KOPT-K1 (cell line): Measurements from ENCODE around the gene CES2.
"Not testable (repeated sequence)": the region's sequence is repeated elsewhere in the genome, so short reads cannot be mapped to it uniquely, and the experiment has no call there.

Experiments
- H3K27ac ChIP-seq: fragments of 200-600 bp; sonication (generic); 2 replicates; pipeline ENCODE4 v1.5.1; 2016; ENCODE audit warnings: antibody characterized with exemption, mild to moderate bottlenecking, low read depth, low read length; ENCODE audit not compliant: poor library complexity, severe bottlenecking
- H3K36me3 ChIP-seq: fragments of 200-600 bp; sonication (generic); 2 replicates; pipeline ENCODE4 v1.5.1; 2017; ENCODE audit warnings: antibody characterized with exemption, mild to moderate bottlenecking, low read length, moderate library complexity; ENCODE audit not compliant: insufficient read depth
- H3K9me3 ChIP-seq: fragments of 200-600 bp; sonication (generic); 2 replicates; pipeline ENCODE4 v1.5.1; 2017; ENCODE audit warnings: antibody characterized with exemption, low read length, mild to moderate bottlenecking; ENCODE audit not compliant: insufficient read depth, poor library complexity, severe bottlenecking

CES2 gene

DNA sequence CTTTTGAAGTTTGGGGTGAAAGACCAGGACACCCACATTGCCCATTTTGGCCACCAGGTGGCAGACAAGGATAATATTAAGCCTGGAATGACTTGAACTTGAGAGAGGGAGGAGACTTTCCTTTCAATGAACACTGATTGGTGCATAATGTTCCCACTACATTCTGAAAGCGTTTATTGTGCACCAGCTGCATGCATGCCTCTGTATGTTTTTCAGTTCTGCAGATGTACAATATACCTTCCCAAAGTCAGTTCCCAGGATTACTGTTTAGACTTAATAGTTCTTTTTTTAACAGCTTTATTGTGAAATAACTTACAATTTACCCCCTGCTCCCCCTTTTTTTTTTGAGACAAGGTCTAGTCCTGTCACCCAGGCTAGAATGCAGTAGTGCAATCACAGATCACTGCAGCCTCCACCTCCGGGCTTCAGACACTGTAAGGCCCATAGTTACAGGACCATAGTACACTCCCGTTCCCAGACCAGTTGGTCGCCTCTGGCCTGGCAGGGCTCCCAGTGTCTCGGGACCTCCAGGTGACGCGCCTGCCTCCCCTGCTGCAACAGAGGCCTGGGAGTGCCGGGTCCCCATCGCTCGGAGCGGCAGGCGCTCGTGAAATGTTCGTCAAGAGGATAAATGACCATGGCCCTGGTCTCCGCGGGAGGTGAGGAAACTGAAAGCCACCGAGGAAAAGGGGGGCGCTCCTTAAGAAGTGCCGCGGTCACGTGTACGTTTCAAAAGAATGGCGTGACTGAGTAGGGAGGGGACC, 12.2 kb downstream of the CES2 start:
- no peaks in the 10 kb centered on the region for H3K9me3 ChIP-seq
- no peak overlapping the region for H3K27ac ChIP-seq
- H3K36me3 ChIP-seq = peaks cover 16% of the 10 kb centered on the region; the same call in 1 of the 2 replicates

DNA sequence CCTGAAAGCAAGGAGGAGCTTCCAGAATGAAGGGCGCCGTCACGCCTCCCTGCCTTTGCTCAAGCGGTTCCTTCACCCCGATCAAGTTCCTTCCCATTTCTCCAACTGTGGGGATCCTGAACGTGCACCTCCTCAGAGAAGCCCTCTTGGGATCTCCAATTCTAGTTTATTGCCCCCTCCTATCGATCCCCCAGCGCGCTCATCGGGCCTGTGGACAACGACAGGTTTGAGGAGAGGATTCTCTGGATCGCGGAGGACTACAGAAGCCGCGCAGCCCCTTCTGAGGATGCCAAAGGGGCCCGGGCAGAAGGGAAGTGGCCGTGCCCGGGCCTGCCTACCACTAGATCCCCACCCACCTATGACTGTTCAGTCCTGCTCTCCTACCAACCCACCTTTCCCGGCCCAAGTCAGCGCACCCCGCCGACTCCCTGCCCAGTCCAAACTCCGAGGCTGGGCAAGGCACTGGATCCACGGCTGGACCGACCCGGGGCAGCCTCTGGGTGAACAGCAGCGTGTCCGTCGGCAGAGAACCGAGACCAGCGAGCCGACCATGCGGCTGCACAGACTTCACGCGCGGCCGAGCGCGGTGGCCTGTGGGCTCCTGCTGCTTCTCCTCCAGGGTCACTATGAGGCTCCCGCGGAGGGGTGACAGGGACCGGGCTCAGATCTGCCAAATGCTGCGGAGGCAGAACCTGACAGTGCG, 13.0 kb downstream of the CES2 start:
- no peaks in the 10 kb centered on the region for H3K9me3 ChIP-seq
- H3K27ac ChIP-seq = no peak overlapping the region
- H3K36me3 ChIP-seq = peaks cover 8% of the 10 kb centered on the region; the same call in 1 of the 2 replicates

DNA sequence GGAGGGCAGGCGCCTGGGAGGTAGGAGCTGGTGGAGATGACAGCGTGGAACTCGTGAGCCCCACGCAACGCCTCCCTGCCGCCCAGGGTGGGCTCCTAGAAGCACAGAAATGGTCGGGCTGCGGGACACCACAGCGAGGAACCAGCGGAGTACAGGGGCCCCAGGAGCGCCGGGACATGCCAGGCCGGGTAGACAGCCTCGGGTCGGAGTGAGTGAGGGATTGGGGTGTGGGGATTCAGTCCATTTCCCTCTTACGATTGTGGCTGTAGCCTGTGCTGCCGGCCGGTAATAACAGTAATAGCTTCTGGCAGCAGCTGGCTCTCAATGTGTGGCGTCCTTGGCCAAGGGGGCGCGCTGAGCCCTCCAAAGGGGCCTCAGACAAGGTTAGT, 13.5 kb downstream of the CES2 start:
- peaks cover 2% of the 10 kb centered on the region; the same call in 1 of the 2 replicates for H3K36me3 ChIP-seq
- H3K27ac ChIP-seq = no peak overlapping the region
- no peaks in the 10 kb centered on the region for H3K9me3 ChIP-seq

DNA sequence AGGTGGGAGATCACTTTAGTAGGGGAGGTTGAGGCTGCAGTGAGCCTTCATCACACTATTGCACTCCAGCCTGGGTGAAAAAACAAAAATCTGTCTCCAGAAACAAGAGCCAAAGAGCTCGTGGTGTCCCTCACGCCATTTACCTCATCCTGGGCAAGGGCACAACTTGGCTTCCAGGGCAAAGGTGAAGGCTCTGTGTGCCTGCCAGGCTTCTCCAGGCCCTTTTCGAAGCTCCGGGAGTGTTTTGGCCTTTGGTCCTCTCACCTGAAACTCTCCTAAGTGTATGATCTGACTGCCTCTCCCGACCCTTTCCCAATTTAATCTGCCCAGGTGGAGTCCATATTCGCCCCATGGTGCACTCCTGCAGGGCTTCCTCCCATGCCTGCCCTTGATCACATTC, 14.2 kb downstream of the CES2 start:
- no peak overlapping the region for H3K27ac ChIP-seq
- no peaks in the 10 kb centered on the region for H3K9me3 ChIP-seq
- no peaks in the 10 kb centered on the region for H3K36me3 ChIP-seq

DNA sequence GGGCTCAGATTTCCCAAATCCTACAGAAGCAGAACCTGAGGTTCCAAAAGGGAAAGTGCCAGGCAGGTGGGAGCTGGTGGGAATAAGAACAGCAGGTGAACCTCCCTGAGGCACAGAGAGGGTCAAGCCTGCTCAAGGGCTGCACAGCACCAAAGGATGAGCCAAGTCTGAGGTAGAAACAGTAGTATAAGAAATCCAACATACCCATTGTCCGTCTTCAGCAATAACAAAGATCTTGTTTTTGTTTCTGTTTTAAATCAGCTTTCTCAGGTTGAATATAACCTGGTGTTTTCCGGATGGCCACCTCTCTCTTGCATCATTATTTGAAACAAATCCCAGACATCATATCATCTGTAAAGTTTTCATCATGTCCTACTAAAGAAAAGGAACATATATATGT, 15.1 kb downstream of the CES2 start:
- no peak overlapping the region for H3K27ac ChIP-seq
- no peaks in the 10 kb centered on the region for H3K36me3 ChIP-seq

DNA sequence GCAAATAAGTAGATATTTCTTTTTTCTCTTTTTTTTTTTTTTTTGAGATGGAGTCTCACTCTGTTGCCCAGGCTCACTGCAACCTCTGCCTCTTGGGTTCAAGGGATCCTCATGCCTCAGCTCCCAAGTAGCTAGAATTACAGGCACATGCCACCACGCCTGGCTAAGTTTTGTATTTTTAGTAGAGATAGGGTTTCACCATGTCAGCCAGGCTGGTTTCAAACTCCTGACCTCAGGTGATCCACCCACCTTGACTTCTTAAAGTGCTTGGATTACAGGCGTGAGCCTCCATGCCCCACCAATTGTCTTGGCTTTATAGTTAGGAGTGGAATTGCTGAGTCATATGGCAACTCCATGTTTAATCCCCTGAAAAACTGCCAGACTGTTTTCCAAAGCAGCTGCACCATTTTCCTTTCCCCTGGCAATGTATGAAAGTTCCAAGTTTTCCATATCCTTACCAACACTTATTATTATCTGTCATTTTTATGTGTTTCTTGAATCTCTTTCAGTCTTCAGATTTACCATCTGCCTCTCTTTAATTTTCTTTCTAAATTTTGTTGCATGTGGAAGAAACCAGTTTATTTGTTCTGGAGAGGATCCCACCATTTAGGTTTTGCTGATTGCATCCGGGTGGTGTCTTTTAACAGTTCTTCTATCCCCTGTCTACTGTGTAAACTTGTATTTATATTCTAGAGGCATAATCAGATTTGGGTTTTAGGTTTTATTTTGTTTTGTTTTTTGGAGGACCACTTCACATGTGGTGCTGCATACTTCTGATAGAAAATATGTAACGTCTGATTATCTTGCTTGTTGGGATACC, 15.9 kb downstream of the CES2 start:
- Histone ChIP-seq H3K36me3 (no peaks in the 10 kb centered on the region), H3K27ac (no peak overlapping the region), H3K9me3 (no peaks in the 10 kb centered on the region)

More for the DNA sequence above, 15.1 kb downstream of the CES2 start:
- no peaks in the 10 kb centered on the region for H3K9me3 ChIP-seq

DNA sequence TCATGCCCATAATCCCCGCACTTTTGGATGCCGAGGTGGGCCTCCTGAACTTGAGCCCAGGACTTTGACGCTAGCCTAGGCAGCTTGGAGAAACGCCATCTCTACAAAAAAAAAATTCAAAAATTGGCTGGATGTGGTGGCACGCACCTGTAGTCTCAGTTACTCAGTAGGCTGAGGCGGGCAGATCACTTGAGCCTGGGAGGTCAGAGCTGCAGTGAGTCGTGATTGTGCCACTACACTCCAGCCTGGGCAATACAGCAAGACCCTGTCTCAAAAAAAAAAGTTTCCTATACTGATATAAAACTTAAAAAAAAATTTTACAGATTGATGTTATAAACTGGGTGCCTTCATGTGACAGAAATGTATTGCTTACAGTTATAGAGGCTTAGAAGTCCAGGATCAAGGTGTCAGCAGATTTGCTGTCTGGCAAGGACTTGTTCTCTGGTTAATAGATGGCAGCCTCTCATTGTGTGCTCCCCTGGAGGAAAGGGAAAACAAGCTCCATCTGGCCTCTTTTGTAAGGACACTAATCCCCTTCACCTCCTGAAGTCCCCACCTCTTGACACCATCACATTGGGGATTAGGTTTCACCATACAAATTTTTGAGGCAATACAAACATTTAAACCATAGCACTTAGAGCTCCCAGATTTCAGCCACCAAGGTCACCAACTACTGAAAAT, 17.3 kb downstream of the CES2 start:
- no peaks in the 10 kb centered on the region for H3K36me3 ChIP-seq
- no peaks in the 10 kb centered on the region for H3K9me3 ChIP-seq
- H3K27ac ChIP-seq = no peak overlapping the region

DNA sequence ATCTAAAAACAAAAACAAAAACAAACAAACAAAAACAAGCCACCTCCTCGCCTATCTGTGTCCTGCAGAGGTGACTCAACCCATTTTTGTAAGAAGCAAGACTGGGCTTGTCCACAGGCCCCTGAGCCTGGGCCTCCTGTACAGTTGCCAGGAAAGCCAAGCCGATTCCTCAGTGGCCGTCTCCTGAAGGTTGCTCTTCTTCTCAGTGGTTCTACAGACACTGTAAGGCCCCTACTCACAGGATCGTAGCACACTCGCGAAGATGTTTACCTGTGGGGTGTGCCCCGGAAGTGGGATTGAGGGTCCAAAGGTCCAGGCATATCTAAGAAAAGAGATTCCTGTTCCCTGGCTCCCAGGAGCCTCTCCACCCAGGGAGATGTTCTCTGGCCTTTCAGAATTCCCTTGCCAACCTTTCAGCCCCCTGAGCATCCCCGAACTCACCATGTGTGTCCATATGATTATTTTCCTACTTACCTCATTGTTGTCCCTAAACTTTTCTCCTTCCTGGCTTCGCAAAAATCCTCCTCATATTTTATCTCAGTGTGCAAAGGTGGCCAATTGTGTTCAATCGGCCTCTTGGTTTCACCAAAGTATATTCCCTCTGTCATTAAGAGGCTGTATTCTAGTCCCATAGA, 18.3 kb downstream of the CES2 start:
- Histone ChIP-seq H3K36me3 (no peaks in the 10 kb centered on the region), H3K27ac (no peak overlapping the region), H3K9me3 (no peaks in the 10 kb centered on the region)

DNA sequence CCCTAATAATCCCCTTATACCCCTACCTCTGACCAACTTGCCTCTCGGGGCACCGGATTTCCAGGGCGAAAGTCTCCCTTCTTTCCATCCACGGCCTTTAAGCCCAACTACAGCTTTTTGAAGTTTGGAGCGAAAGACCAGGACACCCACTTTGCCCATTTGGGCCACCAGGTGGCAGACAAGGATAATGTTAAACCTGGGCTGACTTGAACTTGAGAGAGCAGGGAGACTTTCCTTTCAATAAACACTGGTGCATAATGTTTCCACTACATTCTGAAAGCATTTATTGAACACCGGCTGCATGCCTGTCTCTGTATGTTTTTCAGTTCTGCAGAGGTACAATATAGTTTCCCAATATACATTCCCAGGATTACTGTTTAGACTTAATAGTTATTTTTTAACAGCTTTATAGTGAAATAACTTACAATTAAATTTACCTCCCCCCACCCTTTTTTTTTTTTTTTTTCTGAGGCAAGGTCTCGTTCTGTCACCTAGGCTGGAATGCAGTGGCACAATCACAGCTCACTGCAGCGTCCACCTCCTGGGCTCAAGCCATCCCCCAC, 18.9 kb downstream of the CES2 start:
- Histone ChIP-seq H3K27ac (no peak overlapping the region), H3K36me3 (no peaks in the 10 kb centered on the region), H3K9me3 (no peaks in the 10 kb centered on the region)

DNA sequence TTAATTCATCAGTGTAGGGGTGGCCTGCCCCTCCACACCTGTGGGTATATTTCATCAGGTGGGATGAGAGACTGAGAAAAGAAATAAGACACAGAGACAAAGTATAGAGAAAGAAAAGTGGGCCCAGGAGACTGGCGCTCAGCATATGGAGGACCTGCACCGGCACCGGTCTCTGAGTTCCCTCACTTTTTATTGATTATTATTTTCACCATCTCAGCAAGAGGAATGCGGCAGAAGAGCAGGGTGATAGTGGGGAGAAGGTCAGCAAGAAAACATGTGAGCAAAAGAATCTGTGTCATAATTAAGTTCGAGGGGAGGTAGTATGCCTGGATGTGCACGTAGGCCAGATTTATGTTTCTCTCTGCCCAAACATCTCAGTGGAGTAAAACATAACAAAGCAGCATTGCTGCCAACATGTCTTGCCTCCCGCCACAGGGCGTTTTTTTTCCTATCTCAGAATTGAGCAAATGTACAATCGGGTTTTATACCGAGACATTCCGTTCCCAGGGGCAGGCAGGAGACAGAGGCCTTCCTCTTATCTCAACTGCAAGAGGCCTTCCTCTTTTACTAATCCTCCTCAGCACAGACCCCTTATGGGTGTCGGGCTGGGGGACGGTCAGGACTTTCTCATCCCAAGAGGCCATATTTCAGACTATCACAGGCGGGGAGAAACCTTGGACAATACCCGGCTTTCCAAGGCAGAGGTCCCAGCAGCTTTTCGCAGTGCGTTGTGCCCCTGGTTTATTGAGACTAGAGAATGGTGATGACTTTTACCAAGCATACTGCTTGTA, 20.2 kb downstream of the CES2 start:
- not testable (repeated sequence) for H3K36me3 ChIP-seq, H3K27ac ChIP-seq, H3K9me3 ChIP-seq

DNA sequence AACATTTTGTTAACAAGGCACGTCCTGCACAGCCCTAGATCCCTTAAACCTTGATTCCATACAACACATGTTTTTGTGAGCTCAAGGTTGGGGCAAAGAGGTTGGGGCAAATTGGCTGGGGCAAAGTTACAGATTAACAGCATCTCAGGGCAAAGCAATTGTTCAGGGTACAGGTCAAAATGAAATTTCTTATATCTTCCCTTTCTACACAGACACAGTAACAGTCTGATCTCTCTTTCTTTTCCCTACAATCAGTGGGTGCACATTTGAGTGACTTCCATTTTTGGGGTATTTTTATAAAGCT, 20.8 kb downstream of the CES2 start:
- not testable (repeated sequence) for H3K9me3 ChIP-seq, H3K27ac ChIP-seq, H3K36me3 ChIP-seq

DNA sequence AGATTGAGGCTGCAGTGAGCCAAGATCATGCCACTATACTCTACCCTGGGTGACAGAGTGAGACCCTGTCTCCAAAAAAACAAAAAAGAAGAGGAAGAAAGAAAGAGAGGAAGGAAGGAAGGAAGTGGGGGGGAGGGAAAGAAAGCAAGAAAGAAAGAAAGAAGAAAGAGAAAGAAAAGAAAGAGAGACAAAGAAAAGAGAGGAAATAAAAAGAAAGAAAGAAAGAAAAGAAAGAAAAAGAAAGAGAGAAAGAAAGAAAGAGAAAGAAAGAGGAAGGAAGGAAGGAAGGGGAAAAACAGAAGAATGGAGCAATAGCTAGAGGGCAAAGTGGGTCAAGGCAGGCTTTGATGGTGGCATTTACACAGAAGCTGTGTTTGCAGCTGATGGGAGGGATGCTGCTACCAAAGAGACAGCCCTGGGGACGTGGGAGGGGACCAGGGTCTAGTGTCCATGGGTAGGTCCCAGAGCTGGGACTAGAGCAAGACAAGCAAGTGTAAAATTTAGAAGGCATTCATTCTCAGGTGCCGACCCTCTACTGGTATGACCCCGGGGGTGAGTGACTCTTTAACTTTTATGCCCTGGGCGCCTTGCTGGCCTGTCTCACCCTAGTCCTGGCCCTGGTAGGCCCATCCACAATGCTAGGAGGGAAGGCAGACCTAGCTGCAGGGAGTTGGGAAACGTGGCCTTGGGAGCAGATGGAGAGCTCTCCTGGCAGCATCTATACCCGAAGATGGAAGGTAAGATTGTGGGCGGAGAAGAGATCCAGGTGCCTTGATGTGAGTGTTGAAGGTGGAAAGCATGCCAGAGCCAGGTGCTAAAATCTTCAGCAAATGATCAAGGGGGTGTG, 23.8 kb downstream of the CES2 start:
- H3K36me3 ChIP-seq = peaks cover 2% of the 10 kb centered on the region; the same call in 1 of the 2 replicates
- H3K27ac ChIP-seq = no peak overlapping the region
- H3K9me3 ChIP-seq = no peaks in the 10 kb centered on the region

DNA sequence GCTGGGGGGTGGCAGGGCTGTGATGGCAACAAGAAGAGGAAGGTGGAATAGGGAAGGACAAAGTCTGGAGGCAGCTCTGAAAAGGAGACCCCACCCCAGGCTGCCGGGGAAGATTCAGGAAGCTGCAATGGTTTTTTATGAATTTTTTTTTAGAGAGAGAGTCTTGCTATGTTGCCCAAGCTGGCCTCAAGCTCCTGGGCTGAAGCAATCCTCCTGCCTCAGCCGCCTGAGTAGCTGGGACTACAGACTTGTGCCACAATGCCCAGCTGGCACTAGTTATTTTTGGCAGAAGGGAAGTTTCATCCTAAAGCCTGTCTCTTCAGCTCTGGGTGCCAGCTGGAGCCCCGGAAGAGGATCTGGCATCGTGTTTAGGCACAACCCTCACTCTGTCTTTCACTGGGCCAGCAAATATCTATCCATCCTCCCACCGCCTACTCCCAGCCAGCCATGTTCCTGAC, 24.4 kb downstream of the CES2 start:
- H3K9me3 ChIP-seq = no peaks in the 10 kb centered on the region
- no peak overlapping the region for H3K27ac ChIP-seq
- H3K36me3 ChIP-seq = peaks cover 4% of the 10 kb centered on the region; the same call in 1 of the 2 replicates
